Neural progenitor cell (in vitro differentiated cells): ENCODE results near the gene CDC42EP3.

ENCODE experiments used
- CTCF ChIP-seq: fragments of 200-600 bp; sonication (generic); IDR thresholded peaks from 2 replicates; pipeline ENCODE4 v1.5.1; 2017; ENCODE audit warnings: antibody characterized with exemption, mild to moderate bottlenecking
- EZH2 ChIP-seq: fragments of 200-600 bp; sonication (generic); IDR thresholded peaks from 2 replicates; pipeline ENCODE4 v1.6.1; 2017; ENCODE audit warnings: antibody characterized with exemption, mild to moderate bottlenecking, moderate library complexity
- EZH2phosphoT487 ChIP-seq: fragments of 200-600 bp; sonication (generic); IDR thresholded peaks from 2 replicates; pipeline ENCODE4 v1.6.1; 2017; ENCODE audit warnings: antibody characterized with exemption

DNA sequence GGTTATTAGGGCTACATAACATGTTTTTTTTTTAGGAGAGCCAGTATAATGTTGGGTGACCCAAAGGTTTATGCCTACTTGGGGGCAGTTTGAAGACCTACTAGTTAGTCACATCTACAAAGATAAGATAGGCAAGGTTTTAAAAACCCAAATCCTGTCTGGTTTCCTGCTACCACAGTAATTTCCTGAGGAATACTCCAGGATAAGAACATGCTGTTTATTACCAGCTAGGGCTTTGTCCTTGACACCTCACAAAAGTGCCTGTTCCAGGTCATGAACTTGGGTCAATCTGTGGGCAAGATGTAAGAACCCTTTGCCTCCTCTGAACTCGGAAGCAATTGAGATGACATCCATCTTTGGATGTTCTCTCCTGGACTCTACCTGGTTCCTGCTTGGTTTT lies 38.2 kb downstream of the CDC42EP3 start:
- TF ChIP-seq CTCF (no peak), EZH2 (no peak), EZH2phosphoT487 (no peak)
